Adrenal gland (tissue), 5 donors: ENCODE data around the gene SRI.

Experiments used
- CTCF ChIP-seq, 6 experiments: fragments of 450-650 bp in 4 of 6; fragments of 200-600 bp in 2 of 6; sonication (generic) in 1 of 6; IDR thresholded peaks; 1 replicate in 5 of 6; 2 replicates in 1 of 6; pipeline versions ENCODE4 v1.5.1 to v1.8.0; 2016 to 2021; ENCODE audit warnings: antibody characterized with exemption in 6 of 6, mild to moderate bottlenecking in 2 of 6, moderate library complexity in 1 of 6
- POLR2A ChIP-seq, 2 donors: fragments of 450-650 bp; IDR thresholded peaks; one replicate each; pipeline ENCODE4 v1.6.1; 2017; ENCODE audit warnings: antibody characterized with exemption in 2 of 2, mild to moderate bottlenecking in 2 of 2, moderate library complexity in 1 of 2
- donor health status: DM: no; HTN: no; CAD: no.

- TF ChIP-seq CTCF (IDR thresholded peaks at IDR 0.05) = no peak
- TF ChIP-seq POLR2A (IDR thresholded peaks at IDR 0.05) = no peak
Observed at GRCh38 chr7:88212918-88213317, 6.9 kb downstream of the SRI start.
